Keratinocyte (primary cell): ENCODE results near the gene GJC1. TPM values are rescaled to one million over a fixed set of nuclear protein-coding genes. Genes with fewer than 3 reads are reported as not detected.

Source experiments
- DNase-seq: peaks from one replicate; pipeline ENCODE4 v3.0.0-alpha.2; 2011; ENCODE audit warnings: low read depth, missing footprints, low spot score
- FAIRE-seq: peaks from 2 replicates; lab custom pipeline; 2011; peaks lifted over from hg19 to GRCh38; lab: Jason Lieb, UNC
- H2AFZ ChIP-seq: 2 replicates; pipeline ENCODE4 v1.6.0; 2012; ENCODE audit warnings: low read length, control low read depth, inconsistent platforms; ENCODE audit not compliant: control insufficient read depth
- H3K27ac ChIP-seq: 2 replicates; pipeline ENCODE4 v1.5.1; 2011; ENCODE audit warnings: low read length; ENCODE audit not compliant: control insufficient read depth, insufficient read depth
- H3K27me3 ChIP-seq: 3 replicates; pipeline ENCODE4 v1.6.0; 2011; ENCODE audit warnings: low read length; ENCODE audit not compliant: control insufficient read depth, insufficient read depth; ENCODE audit errors: extremely low read depth
- H3K36me3 ChIP-seq, 2 experiments: 2 replicates in 1 of 2; 3 replicates in 1 of 2; pipeline ENCODE4 v1.5.1; 2011; ENCODE audit warnings: low read length in 2 of 2, mild to moderate bottlenecking in 1 of 2; ENCODE audit not compliant: control insufficient read depth in 2 of 2, insufficient read depth in 2 of 2; ENCODE audit errors: extremely low read depth in 1 of 2
- H3K4me1 ChIP-seq: 3 replicates; pipeline ENCODE4 v1.5.1; 2011; ENCODE audit warnings: low read length; ENCODE audit not compliant: control insufficient read depth, insufficient read depth; ENCODE audit errors: extremely low read depth
- H3K4me2 ChIP-seq: 3 replicates; pipeline ENCODE4 v1.6.0; 2011; ENCODE audit warnings: low read depth, low read length; ENCODE audit not compliant: control insufficient read depth, insufficient read depth; ENCODE audit errors: extremely low read depth
- H3K4me3 ChIP-seq, 3 experiments: fragments of 200-600 bp in 1 of 3; sonication (generic) in 1 of 3; 2 replicates in 2 of 3; 3 replicates in 1 of 3; pipeline ENCODE4 v1.5.1; 2011 to 2016; ENCODE audit warnings: low read length in 3 of 3, mild to moderate bottlenecking in 3 of 3, control low read depth in 2 of 3, inconsistent platforms in 1 of 3, low read depth in 1 of 3, mixed read lengths in 1 of 3, mixed run types in 1 of 3, moderate library complexity in 1 of 3; ENCODE audit not compliant: control insufficient read depth in 2 of 3, insufficient read depth in 2 of 3; ENCODE audit errors: extremely low read depth in 1 of 3
- H3K79me2 ChIP-seq: 2 replicates; pipeline ENCODE4 v1.6.0; 2012; ENCODE audit warnings: low read length; ENCODE audit not compliant: control insufficient read depth, insufficient read depth
- H3K9ac ChIP-seq: 3 replicates; pipeline ENCODE4 v1.6.0; 2011; ENCODE audit warnings: low read length; ENCODE audit not compliant: control insufficient read depth, insufficient read depth; ENCODE audit errors: extremely low read depth
- H3K9me1 ChIP-seq: 3 replicates; pipeline ENCODE4 v1.6.0; 2011; ENCODE audit warnings: low read length; ENCODE audit not compliant: control insufficient read depth, insufficient read depth; ENCODE audit errors: extremely low read depth
- H3K9me3 ChIP-seq: 2 replicates; pipeline ENCODE4 v1.5.1; 2012; ENCODE audit warnings: low read depth, low read length; ENCODE audit not compliant: control insufficient read depth
- H4K20me1 ChIP-seq: 3 replicates; pipeline ENCODE4 v1.6.0; 2011; ENCODE audit warnings: low read length; ENCODE audit not compliant: control insufficient read depth, insufficient read depth; ENCODE audit errors: extremely low read depth
- CTCF ChIP-seq, 3 experiments: IDR thresholded peaks in 1 of 3; conservative IDR thresholded peaks in 1 of 3; optimal IDR thresholded peaks in 1 of 3; 2 replicates in 2 of 3; 3 replicates in 1 of 3; pipeline versions ENCODE3 to v1.5.1; 2011; ENCODE audit warnings: low read length in 3 of 3, mild to moderate bottlenecking in 3 of 3, moderate library complexity in 2 of 3, control low read depth in 1 of 3, inconsistent platforms in 1 of 3; ENCODE audit not compliant: insufficient read depth in 2 of 3; ENCODE audit errors: extremely low read depth in 1 of 3
- EZH2 ChIP-seq: IDR thresholded peaks from one replicate; pipeline ENCODE4 v1.6.1; 2012; ENCODE audit warnings: inconsistent platforms, mild to moderate bottlenecking, low read length, moderate library complexity
- dilution Hi-C: fragments of 300-500 bp; cut with MboI; formaldehyde crosslinking; loops from one replicate; pipeline ENCODE4 v1.7.0; 2020; ENCODE audit warnings: low sequenced_read_pairs; ENCODE audit not compliant: extremely low pct_ligation_motif_present
- polyA plus RNA-seq, 5 experiments: library from polyadenylated mRNA; depleted of rRNA in 3 of 5; stranded (reverse) in 3 of 5; stranded (forward) in 1 of 5; unstranded in 1 of 5; fragments of >200 nt; gene quantifications; 1 replicate in 1 of 5; 2 replicates in 3 of 5; 3 replicates in 1 of 5; pipeline versions ENCODE4 v1.2.1 to v1.2.3, GENCODE V29; 2011 to 2012; ENCODE audit warnings: missing spikeins in 2 of 5, low read depth in 1 of 5, low replicate concordance in 1 of 5

Gene GJC1
- polyA plus RNA-seq, 1 donor (not counting 4 experiments of a cell fraction or from before 2014, with no cell fraction given): 11.1 TPM

DNA sequence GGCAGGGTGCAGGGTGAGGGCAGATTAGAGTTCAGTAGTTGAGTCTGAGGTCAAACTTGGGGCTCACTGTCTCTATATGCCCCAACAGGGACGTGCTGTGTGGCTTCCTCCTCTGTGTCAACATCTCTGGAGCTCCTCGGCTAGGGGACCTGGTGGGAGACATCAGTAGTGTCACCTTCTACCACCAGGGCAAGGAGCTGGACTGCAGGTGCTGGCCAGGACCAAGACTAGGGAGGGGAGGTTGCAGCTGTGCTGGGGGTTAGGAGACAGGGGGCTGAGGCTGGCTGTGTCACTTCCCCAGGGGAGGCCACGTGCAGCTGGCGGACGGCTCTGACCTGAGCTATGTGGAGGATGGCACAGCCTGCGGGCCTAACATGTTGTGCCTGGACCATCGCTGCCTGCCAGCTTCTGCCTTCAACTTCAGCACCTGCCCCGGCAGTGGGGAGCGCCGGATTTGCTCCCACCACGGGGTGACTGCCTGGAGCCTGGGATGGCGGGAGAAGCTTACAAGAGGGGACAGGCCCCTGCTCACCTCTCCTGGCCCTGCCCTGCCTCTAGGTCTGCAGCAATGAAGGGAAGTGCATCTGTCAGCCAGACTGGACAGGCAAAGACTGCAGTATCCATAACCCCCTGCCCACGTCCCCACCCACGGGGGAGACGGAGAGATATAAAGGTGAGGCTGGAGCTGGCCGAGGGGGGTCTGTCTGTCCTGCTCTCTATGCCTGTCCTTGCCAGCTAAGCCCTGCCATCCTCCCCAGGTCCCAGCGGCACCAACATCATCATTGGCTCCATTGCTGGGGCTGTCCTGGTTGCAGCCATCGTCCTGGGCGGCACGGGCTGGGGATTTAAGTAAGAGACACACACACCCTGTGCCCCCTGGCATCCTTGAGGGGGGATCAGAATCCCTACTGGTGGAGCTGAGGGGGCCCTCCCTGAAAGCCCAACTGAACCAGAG lies 52.4 kb downstream of the GJC1 start:
- Histone ChIP-seq H4K20me1 (no peaks in the 10 kb centered on the region), H2AFZ (no peak overlapping the region), H3K27ac (no peak overlapping the region), H3K4me1 (peaks cover 18% of the 10 kb centered on the region), H3K27me3 (peaks cover 18% of the 10 kb centered on the region), H3K9ac (no peak overlapping the region), H3K9me3 (no peaks in the 10 kb centered on the region), H3K4me2 (no peak overlapping the region), H3K4me3 (no peak overlapping the region), H3K79me2 (no peaks in the 10 kb centered on the region), H3K9me1 (no peaks in the 10 kb centered on the region), H3K36me3 (no peaks in the 10 kb centered on the region)
- FAIRE-seq (no peak), DNase-seq (no peak)
- dilution Hi-C loops: no loop called here
- TF ChIP-seq CTCF (optimal IDR thresholded peaks at IDR 0.05 in 1 of 3, IDR thresholded peaks at IDR 0.05 in 1 of 3, conservative IDR thresholded peaks at IDR 0.05 in 1 of 3; ENCODE audit: extremely low read depth in 1 of 3, insufficient read depth in 2 of 3, low read length in 3 of 3) (no peak), EZH2 (no peak)

DNA sequence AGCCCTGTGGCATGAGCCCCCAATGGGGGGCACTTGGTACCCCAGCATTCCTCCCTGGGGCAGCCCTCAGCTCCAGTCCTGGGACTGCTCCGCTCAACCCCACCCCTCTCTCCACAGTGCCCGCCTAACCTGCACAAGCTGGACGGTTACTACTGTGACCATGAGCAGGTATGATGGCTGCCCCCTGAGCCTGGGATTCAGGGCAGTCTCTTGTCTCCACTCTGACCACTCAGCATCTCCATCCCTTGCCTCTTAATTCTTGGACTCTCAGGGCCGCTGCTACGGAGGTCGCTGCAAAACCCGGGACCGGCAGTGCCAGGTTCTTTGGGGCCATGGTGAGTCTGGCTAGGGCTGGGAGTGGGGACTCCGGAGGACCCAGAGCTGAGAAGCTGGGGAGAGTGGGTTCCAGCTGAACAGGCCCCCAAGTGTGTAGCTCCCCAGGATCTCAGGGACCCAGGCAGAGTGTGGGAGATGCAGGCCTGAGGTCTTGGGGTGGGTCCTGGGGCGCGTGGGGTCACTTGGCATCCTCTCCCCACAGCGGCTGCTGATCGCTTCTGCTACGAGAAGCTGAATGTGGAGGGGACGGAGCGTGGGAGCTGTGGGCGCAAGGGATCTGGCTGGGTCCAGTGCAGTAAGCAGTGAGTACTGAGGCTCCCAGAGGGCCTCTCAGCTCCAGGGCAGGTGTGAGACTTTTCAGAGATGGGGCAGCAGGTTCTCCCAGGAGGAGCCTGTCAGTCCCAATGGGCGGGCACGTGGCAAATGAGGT lies 53.3 kb downstream of the GJC1 start:
- no peaks in the 10 kb centered on the region for H3K36me3 ChIP-seq
- no peaks in the 10 kb centered on the region for H4K20me1 ChIP-seq
- no peaks in the 10 kb centered on the region for H3K9me3 ChIP-seq
- H3K9me1 ChIP-seq: no peaks in the 10 kb centered on the region
- no peak for TF ChIP-seq CTCF (optimal IDR thresholded peaks at IDR 0.05 in 1 of 3, IDR thresholded peaks at IDR 0.05 in 1 of 3, conservative IDR thresholded peaks at IDR 0.05 in 1 of 3; ENCODE audit: extremely low read depth in 1 of 3, insufficient read depth in 2 of 3, low read length in 3 of 3)
- TF ChIP-seq EZH2: no peak
- no peak for FAIRE-seq
- no peak overlapping the region for H2AFZ ChIP-seq
- H3K4me1 ChIP-seq: peaks cover 18% of the 10 kb centered on the region
- dilution Hi-C loops: no loop called here
- H3K27me3 ChIP-seq: peaks cover 18% of the 10 kb centered on the region
- peak overlapping the region; percentile 89 for H3K4me2 ChIP-seq
- H3K4me3 ChIP-seq: no peak overlapping the region
- H3K27ac ChIP-seq: no peak overlapping the region
- DNase-seq: no peak
- no peaks in the 10 kb centered on the region for H3K79me2 ChIP-seq
- no peak overlapping the region for H3K9ac ChIP-seq
